BLaER1 (cell line): ENCODE measurements around the gene KATNA1.

Source experiments
- H3K27ac ChIP-seq: shearing (Covaris generic); formaldehyde crosslinking; 2 replicates; pipeline ENCODE4 v1.8.1; 2022
- H3K27me3 ChIP-seq: shearing (Covaris generic); formaldehyde crosslinking; 2 replicates; pipeline ENCODE4 v1.8.1; 2022
- H3K36me3 ChIP-seq: shearing (Covaris generic); formaldehyde crosslinking; 2 replicates; pipeline ENCODE4 v1.8.1; 2022
- H3K4me1 ChIP-seq: shearing (Covaris generic); formaldehyde crosslinking; 2 replicates; pipeline ENCODE4 v1.8.1; 2022
- H3K4me2 ChIP-seq: shearing (Covaris generic); formaldehyde crosslinking; 2 replicates; pipeline ENCODE4 v1.8.1; 2022
- H3K4me3 ChIP-seq: shearing (Covaris generic); formaldehyde crosslinking; 2 replicates; pipeline ENCODE4 v1.8.1; 2022
- H3K9ac ChIP-seq: shearing (Covaris generic); formaldehyde crosslinking; 2 replicates; pipeline ENCODE4 v1.8.1; 2022
- H3K9me3 ChIP-seq: shearing (Covaris generic); formaldehyde crosslinking; 2 replicates; pipeline ENCODE4 v1.8.1; 2022
- H4K20me1 ChIP-seq: shearing (Covaris generic); formaldehyde crosslinking; 2 replicates; pipeline ENCODE4 v1.8.1; 2022
- Cebpa-rat ChIP-seq: shearing (Covaris generic); IDR thresholded peaks from 2 replicates; pipeline ENCODE4 v1.8.1; 2022

The KATNA1 gene

DNA sequence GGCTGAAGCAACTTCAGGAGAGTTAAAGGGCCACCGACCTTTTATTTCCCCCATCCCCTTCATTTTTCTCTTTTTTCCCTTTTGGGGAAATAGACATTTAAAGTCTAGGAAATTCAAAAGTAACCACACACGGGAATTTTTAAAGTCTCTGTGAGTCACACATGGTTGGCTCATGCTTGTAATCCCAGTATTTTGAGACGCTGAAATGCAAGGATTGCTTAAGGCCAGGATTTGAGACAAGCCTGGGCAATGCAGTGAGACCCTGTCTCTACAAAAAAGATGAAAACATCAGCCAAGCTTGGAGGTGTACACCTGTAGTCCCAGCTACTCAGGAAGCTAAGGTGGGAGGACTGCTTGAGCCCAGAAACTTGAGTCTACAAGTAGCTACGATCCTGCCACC lies 34.2 kb downstream of the KATNA1 start:
- H3K36me3 ChIP-seq: peaks cover 53% of the 10 kb centered on the region
- H3K9me3 ChIP-seq: peaks cover 5% of the 10 kb centered on the region; the same call in 1 of the 2 replicates
- no peak overlapping the region for H3K9ac ChIP-seq
- no peak overlapping the region for H3K4me2 ChIP-seq
- peaks cover 3% of the 10 kb centered on the region for H3K4me1 ChIP-seq
- H3K27ac ChIP-seq: no peak overlapping the region
- H3K4me3 ChIP-seq: no peak overlapping the region
- H4K20me1 ChIP-seq: peaks cover 7% of the 10 kb centered on the region
- H3K27me3 ChIP-seq: no peaks in the 10 kb centered on the region
- TF ChIP-seq Cebpa-rat: no peak

DNA sequence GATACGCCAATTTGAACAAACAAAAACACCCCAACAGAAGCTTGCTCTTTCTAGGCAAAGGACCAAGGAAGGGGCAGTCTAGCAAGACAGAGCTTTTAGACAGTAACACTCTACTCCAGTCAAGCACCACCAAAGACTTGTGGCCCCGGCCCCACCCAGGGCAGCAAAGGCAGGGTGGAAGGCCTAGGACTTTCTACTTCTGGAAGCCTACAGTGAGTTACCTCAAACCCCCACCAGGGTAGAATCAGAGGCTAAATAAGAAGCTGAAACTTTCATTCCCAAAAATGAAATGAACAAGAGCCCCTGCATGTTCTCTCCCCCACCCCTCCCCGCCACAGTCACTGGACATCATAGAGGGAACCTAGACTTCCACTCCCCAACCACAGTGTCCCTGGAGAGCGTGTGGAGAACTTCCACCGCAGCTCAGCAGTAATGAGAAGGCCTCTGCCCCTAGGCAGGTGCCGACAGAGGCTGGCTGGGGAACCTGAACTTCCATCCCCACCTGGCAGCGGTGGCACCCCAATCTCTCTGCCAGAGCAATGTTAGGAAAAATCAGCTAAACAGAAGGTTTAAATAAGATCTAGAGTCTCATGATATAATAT lies 40.0 kb downstream of the KATNA1 start:
- no peak overlapping the region for H3K27ac ChIP-seq
- H3K4me2 ChIP-seq: peak overlapping the region; percentile 70
- H3K36me3 ChIP-seq: peaks cover 33% of the 10 kb centered on the region
- no peak overlapping the region for H3K9ac ChIP-seq
- H3K4me1 ChIP-seq: peaks cover 21% of the 10 kb centered on the region
- peaks cover 1% of the 10 kb centered on the region; the same call in 1 of the 2 replicates for H3K9me3 ChIP-seq
- H4K20me1 ChIP-seq: peaks cover 32% of the 10 kb centered on the region
- H3K4me3 ChIP-seq: no peak overlapping the region
- no peak for TF ChIP-seq Cebpa-rat
- no peaks in the 10 kb centered on the region for H3K27me3 ChIP-seq

DNA sequence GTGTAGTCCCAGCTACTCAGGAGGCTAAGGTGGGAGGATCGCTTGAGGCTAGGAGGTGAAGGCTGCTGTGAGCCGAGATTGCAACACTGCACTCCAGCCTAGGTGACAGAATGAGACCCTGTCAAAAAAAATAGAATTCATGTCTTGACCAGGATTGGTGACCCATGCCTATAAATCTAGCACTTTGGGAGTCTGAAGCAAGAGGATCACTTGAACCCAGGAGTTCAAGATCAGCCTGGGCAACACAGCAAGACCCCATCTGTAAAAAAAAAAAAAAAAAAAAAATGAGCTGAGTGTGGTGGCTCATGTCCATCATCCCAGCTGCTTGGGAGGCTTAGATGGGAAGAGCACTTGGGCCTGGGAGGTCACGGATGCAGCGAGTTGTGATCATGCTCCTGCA lies 48.0 kb downstream of the KATNA1 start:
- Histone ChIP-seq H3K27ac (no peak overlapping the region), H3K4me3 (no peak overlapping the region), H3K27me3 (no peaks in the 10 kb centered on the region), H3K36me3 (peaks cover 91% of the 10 kb centered on the region), H3K9me3 (no peaks in the 10 kb centered on the region), H3K9ac (no peak overlapping the region), H3K4me1 (no peaks in the 10 kb centered on the region), H4K20me1 (no peaks in the 10 kb centered on the region), H3K4me2 (no peak overlapping the region)
- no peak for TF ChIP-seq Cebpa-rat

DNA sequence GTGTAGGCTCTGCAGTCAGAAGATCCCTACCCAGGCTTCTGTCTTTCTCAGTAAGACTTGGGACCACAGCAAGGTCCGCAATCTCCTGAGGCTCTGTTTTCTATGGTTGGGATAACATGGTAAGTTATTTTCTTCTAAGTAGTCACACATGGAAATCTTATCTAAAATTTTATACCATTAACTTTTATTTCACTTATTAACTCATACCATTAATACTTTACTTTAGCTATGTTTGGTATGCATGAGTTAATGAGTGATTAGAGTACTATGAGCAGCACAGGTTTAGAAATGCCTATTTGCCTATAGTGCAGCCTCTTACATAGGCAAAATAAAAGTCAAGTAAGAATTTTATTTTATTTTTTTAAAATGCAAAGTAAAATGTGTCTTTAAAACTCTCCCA lies 55.1 kb downstream of the KATNA1 start:
- Histone ChIP-seq H3K36me3 (peaks cover 91% of the 10 kb centered on the region), H3K9me3 (no peaks in the 10 kb centered on the region), H3K4me2 (no peak overlapping the region), H3K4me3 (no peak overlapping the region), H3K27me3 (no peaks in the 10 kb centered on the region), H4K20me1 (no peaks in the 10 kb centered on the region), H3K9ac (no peak overlapping the region), H3K27ac (no peak overlapping the region), H3K4me1 (no peaks in the 10 kb centered on the region)
- no peak for TF ChIP-seq Cebpa-rat

DNA sequence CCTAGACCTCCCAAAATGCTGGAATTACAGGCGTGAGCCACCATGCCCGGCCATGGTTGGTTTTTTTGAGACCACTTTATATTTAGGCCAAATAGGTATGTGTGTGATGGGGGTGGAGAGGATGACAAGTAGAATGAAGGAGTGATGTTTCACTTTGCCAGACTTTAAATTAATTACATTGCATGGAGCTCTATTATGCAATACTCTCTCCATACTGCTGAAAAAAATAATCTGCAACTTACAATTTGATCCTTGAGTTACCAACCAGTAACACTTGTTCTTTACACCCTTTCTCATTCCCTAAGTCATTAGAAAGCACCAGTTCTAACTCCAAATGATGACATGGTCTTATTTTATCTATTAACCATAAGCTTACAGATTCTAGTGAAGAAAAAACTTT lies 55.5 kb downstream of the KATNA1 start:
- Histone ChIP-seq H3K36me3 (peaks cover 88% of the 10 kb centered on the region), H3K4me3 (no peak overlapping the region)

DNA sequence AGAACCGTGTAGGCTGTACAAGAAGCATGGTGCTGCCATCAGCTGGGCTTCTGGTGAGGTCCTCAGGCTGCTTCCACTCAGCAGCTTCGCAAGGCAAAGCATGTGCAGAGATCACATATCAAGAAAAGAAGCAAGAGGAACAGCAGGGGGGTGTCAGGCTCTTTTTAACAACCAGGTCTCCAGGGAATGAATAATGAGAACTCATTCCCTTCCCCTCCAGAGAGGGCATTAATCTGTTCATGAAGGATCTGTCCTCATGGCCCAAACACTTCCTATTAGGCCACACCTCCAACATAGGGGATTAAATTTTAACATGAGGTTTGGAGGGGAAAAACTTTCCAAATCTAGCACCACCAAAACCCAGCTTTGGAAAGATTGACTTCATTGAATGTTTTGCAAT lies 62.4 kb downstream of the KATNA1 start:
- Histone ChIP-seq H4K20me1 (no peaks in the 10 kb centered on the region), H3K36me3 (peaks cover 82% of the 10 kb centered on the region)
- TF ChIP-seq Cebpa-rat: no peak

More for the DNA sequence above, 55.5 kb downstream of the KATNA1 start:
- no peaks in the 10 kb centered on the region for H3K9me3 ChIP-seq
- H3K4me1 ChIP-seq: no peaks in the 10 kb centered on the region
- no peaks in the 10 kb centered on the region for H4K20me1 ChIP-seq
- no peak for TF ChIP-seq Cebpa-rat
- H3K27ac ChIP-seq: no peak overlapping the region
- H3K4me2 ChIP-seq: no peak overlapping the region
- no peaks in the 10 kb centered on the region for H3K27me3 ChIP-seq
- no peak overlapping the region for H3K9ac ChIP-seq

DNA sequence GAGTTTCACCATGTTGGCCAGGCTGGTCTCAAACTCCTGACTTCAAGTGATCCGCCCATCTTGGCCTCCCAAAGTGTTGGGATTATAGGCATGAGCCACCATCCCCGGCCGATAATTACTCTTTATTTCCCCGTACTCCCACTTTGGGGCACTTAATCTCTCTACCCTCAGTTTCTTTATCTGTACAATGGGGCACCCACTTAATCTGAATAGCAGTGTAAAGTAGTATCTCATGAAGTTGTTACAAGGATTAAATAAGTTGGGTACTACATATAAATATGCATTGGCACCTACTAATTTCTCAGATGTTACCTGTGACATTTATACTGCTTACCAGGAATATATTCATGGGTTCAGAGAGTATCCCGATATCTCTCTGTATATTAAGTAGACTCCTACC lies 67.2 kb downstream of the KATNA1 start:
- Histone ChIP-seq H3K9me3 (no peaks in the 10 kb centered on the region), H3K27ac (no peak overlapping the region), H3K27me3 (no peaks in the 10 kb centered on the region), H3K4me1 (no peaks in the 10 kb centered on the region), H3K4me2 (no peak overlapping the region), H3K4me3 (no peak overlapping the region), H4K20me1 (peaks cover 12% of the 10 kb centered on the region; the same call in 1 of the 2 replicates), H3K9ac (no peak overlapping the region), H3K36me3 (peaks cover 74% of the 10 kb centered on the region)
- TF ChIP-seq Cebpa-rat: no peak

More for the DNA sequence above, 62.4 kb downstream of the KATNA1 start:
- H3K4me2 ChIP-seq: no peak overlapping the region
- no peaks in the 10 kb centered on the region for H3K9me3 ChIP-seq
- H3K9ac ChIP-seq: no peak overlapping the region
- H3K4me1 ChIP-seq: no peaks in the 10 kb centered on the region
- H3K4me3 ChIP-seq: no peak overlapping the region
- H3K27me3 ChIP-seq: no peaks in the 10 kb centered on the region
- H3K27ac ChIP-seq: no peak overlapping the region

DNA sequence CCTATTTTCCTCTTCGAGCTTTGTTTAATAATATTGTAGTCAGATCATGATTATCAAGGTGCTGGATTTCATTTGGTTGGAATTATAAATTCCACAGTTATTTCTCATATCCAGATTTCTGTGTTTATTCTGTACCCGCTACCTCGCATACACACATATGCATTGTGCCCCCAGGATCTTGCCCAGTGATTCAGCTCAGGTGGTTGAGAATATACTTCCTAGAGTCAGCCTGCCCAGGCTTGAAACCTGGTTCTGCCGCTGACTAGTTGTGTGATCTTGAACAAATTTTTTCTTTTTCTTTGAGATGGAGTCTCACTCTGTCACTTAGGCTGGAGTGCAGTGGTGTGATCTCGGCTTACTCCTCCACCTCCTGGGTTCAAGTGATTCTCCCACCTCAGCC lies 67.6 kb downstream of the KATNA1 start:
- H3K36me3 ChIP-seq: peaks cover 74% of the 10 kb centered on the region

DNA sequence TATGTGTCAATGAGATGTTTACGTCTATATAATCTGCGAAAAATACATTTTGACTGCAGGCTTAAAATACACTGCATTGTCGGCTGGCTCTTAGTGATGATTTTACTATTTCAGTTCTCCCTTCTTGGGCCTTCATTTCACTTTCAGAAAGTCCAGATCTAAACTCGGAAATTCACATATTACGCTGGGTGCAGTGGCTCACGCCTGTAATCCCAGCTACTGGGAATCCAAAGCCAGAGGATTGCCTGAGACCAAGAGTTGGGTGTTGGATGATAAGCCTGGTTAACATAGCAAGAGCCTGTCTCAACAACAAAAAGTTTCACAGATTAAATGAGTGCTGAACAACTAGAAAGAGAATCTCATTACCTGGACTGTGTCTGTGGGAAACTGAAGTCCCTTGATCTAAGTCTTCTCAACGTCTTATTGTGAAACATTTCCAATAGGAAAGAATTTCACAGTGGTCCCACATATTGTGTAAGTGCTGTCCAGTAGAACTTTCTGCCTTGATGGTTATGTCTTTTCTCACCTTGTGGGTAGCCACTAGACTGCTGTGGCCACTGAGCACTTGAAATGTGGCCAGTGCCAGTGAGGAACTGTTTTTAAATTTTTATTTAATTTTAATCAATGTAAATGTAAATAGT lies 80.4 kb downstream of the KATNA1 start:
- Histone ChIP-seq H3K4me2 (peak overlapping the region; percentile 82; the same call in 1 of the 2 replicates), H3K4me3 (no peak overlapping the region), H3K27me3 (no peaks in the 10 kb centered on the region), H4K20me1 (peaks cover 59% of the 10 kb centered on the region), H3K4me1 (peaks cover 21% of the 10 kb centered on the region), H3K27ac (no peak overlapping the region), H3K9me3 (no peaks in the 10 kb centered on the region), H3K36me3 (peaks cover 6% of the 10 kb centered on the region), H3K9ac (no peak overlapping the region)
- no peak for TF ChIP-seq Cebpa-rat

More for the DNA sequence above, 67.6 kb downstream of the KATNA1 start:
- Histone ChIP-seq H3K4me2 (no peak overlapping the region), H3K9ac (no peak overlapping the region), H3K27ac (no peak overlapping the region), H3K4me3 (no peak overlapping the region), H3K9me3 (no peaks in the 10 kb centered on the region), H3K27me3 (no peaks in the 10 kb centered on the region), H4K20me1 (peaks cover 12% of the 10 kb centered on the region; the same call in 1 of the 2 replicates), H3K4me1 (no peaks in the 10 kb centered on the region)
- no peak for TF ChIP-seq Cebpa-rat

DNA sequence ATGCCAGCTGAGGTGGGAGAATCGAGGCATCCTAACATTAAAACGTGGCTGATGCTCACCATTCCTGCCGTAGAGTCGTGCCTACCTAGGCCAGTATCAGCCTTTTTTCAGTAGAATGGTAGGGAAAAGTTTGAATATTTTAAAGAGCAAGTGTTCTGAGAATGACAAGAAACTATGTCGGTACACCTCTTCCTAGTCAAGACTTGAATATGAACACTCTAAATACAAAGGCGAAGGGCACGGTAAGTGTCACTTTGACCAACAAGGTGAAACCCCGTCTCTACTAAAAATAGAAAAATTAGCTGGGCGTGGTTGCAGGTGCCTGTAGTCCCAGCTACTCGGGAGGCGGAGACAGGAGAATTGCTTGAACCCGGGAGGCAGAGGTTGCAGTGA lies 81.3 kb downstream of the KATNA1 start:
- H3K27ac ChIP-seq: peak overlapping the region; percentile 87
- peak overlapping the region; percentile 94 for H3K9ac ChIP-seq

More for the DNA sequence above, 81.3 kb downstream of the KATNA1 start:
- H4K20me1 ChIP-seq: peaks cover 52% of the 10 kb centered on the region
- no peaks in the 10 kb centered on the region for H3K27me3 ChIP-seq
- H3K4me1 ChIP-seq: peaks cover 21% of the 10 kb centered on the region
- peak overlapping the region; percentile 99 for H3K4me3 ChIP-seq
- H3K9me3 ChIP-seq: no peaks in the 10 kb centered on the region
- peak overlapping the region; percentile 82 for H3K4me2 ChIP-seq
- TF ChIP-seq Cebpa-rat: no peak
- H3K36me3 ChIP-seq: no peaks in the 10 kb centered on the region
